Keratinocyte (primary cell): Measurements from ENCODE around the gene CEP68.

ENCODE experiments used
- CTCF ChIP-seq, 3 experiments: IDR thresholded peaks in 1 of 3; conservative IDR thresholded peaks in 1 of 3; optimal IDR thresholded peaks in 1 of 3; 2 replicates in 2 of 3; 3 replicates in 1 of 3; pipeline versions ENCODE3 to v1.5.1; 2011; ENCODE audit warnings: low read length in 3 of 3, mild to moderate bottlenecking in 3 of 3, moderate library complexity in 2 of 3, control low read depth in 1 of 3, inconsistent platforms in 1 of 3; ENCODE audit not compliant: insufficient read depth in 2 of 3; ENCODE audit errors: extremely low read depth in 1 of 3
- EZH2 ChIP-seq: IDR thresholded peaks from one replicate; pipeline ENCODE4 v1.6.1; 2012; ENCODE audit warnings: inconsistent platforms, mild to moderate bottlenecking, low read length, moderate library complexity

- TF ChIP-seq CTCF (optimal IDR thresholded peaks at IDR 0.05 in 1 of 3, IDR thresholded peaks at IDR 0.05 in 1 of 3, conservative IDR thresholded peaks at IDR 0.05 in 1 of 3; ENCODE audit: extremely low read depth in 1 of 3, insufficient read depth in 2 of 3, low read length in 3 of 3) (no peak), EZH2 (no peak)
These were observed 37.2 kb upstream of the CEP68 start for GRCh38 chr2:65019010-65019409.
